HG03097 (cell line): Measurements from ENCODE around the gene USP17L25.
"Not testable (repeated sequence)": the region's sequence is repeated elsewhere in the genome, so short reads cannot be mapped to it uniquely, and the experiment has no call there.

ENCODE experiments used
- ATAC-seq: cut with Tn5 transposase; IDR thresholded peaks from one replicate; pipeline ENCODE4 v1.9.1; 2021; ENCODE audit not compliant: unreplicated experiment, low FRiP score

Gene USP17L25, protein sequence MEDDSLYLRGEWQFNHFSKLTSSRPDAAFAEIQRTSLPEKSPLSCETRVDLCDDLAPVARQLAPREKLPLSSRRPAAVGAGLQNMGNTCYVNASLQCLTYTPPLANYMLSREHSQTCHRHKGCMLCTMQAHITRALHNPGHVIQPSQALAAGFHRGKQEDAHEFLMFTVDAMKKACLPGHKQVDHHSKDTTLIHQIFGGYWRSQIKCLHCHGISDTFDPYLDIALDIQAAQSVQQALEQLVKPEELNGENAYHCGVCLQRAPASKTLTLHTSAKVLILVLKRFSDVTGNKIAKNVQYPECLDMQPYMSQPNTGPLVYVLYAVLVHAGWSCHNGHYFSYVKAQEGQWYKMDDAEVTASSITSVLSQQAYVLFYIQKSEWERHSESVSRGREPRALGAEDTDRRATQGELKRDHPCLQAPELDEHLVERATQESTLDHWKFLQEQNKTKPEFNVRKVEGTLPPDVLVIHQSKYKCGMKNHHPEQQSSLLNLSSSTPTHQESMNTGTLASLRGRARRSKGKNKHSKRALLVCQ

GRCh38 chr4:9329611-9330010, at the start of gene USP17L25:
Gene USP17L25, plus strand, starts transcription at chr4:9329911. Its CDS starts 0 bp downstream, at chr4:9329911.
- not testable (repeated sequence) for ATAC-seq

- not testable (repeated sequence) for ATAC-seq
Measured at GRCh38 chr4:9324191-9324590, 5.5 kb upstream of the USP17L25 start.

- not testable (repeated sequence) for ATAC-seq
Measured at GRCh38 chr4:9324865-9325264, 4.8 kb upstream of the USP17L25 start, which contains the start of gene USP17L24. Gene USP17L24, plus strand, starts transcription at chr4:9325165. Its CDS starts 0 bp downstream, at chr4:9325165.

GRCh38 chr4:9334358-9334757, 4.6 kb downstream of the USP17L25 start, which contains the start of gene USP17L26:
Gene USP17L26, plus strand, starts transcription at chr4:9334658. Its CDS starts 0 bp downstream, at chr4:9334658.
- not testable (repeated sequence) for ATAC-seq

- not testable (repeated sequence) for ATAC-seq
Measured at GRCh38 chr4:9339103-9339502, 9.4 kb downstream of the USP17L25 start, which contains the start of gene USP17L5. Gene USP17L5, plus strand, starts transcription at chr4:9339403. Its CDS starts 0 bp downstream, at chr4:9339403.

- ATAC-seq, result not testable (repeated sequence)
Measured at GRCh38 chr4:9343848-9344247, 14.1 kb downstream of the USP17L25 start, which contains the start of gene USP17L27. Gene USP17L27, plus strand, starts transcription at chr4:9344148. Its CDS starts 0 bp downstream, at chr4:9344148.

DNA sequence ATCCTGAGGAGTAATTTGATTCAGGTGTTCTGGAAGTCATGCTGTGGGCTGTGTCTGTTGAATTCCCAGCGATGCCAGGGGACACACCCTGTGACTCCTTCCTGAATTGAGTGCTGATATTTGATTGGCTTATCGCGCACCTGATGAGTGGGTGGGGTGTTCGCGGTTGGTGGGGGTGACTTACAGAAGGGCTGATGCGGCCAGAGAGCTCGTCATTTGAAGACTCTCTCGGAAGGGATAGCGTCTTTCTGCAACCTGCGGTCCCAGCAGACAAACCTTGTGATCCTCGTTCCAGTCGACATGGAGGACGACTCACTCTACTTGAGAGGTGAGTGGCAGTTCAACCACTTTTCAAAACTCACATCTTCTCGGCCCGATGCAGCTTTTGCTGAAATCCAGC, 18.9 kb downstream of the USP17L25 start, which contains the start of gene USP17L28:
USP17L28 (plus strand) TSS at position 301 of the 400 bp plus-strand sequence; CDS start at position 301, 0 bp downstream.
- ATAC-seq, result not testable (repeated sequence)

GRCh38 chr4:9350866-9351265, 21.2 kb downstream of the USP17L25 start:
- not testable (repeated sequence) for ATAC-seq

GRCh38 chr4:9353338-9353737, 23.6 kb downstream of the USP17L25 start, which contains the start of gene USP17L29:
Gene USP17L29, plus strand, starts transcription at chr4:9353638. Its CDS starts 0 bp downstream, at chr4:9353638.
- ATAC-seq, result not testable (repeated sequence)

GRCh38 chr4:9362829-9363228, 33.1 kb downstream of the USP17L25 start, which contains the start of gene USP17L30:
Gene USP17L30, plus strand, starts transcription at chr4:9363129. Its CDS starts 0 bp downstream, at chr4:9363129.
- ATAC-seq, result not testable (repeated sequence)

- not testable (repeated sequence) for ATAC-seq
Measured at GRCh38 chr4:9379881-9380280, 50.2 kb downstream of the USP17L25 start.
